HL-60 (cell line): ENCODE measurements around the gene KCNK16.

Experiments used
- DNase-seq, 2 experiments: peaks; one replicate each; pipeline ENCODE4 v3.0.0-alpha.2; 2010 to 2020; ENCODE audit warnings: low read depth in 1 of 2, low spot score in 1 of 2
- H3K27ac ChIP-seq: fragments of 250-450 bp; sonication (Bioruptor Pico); replicated peaks from 2 replicates; pipeline ENCODE4 v1.5.1; 2020; ENCODE audit warnings: mild to moderate bottlenecking, moderate library complexity
- H3K27me3 ChIP-seq: fragments of 250-450 bp; sonication (Bioruptor Pico); 2 replicates; pipeline ENCODE4 v1.5.1; 2021; ENCODE audit warnings: mild to moderate bottlenecking, moderate library complexity; ENCODE audit not compliant: insufficient read depth, poor library complexity, severe bottlenecking
- H3K4me3 ChIP-seq: replicated peaks from 2 replicates; pipeline ENCODE4 v1.5.1; 2011; ENCODE audit warnings: mild to moderate bottlenecking, control low read depth, low read length; ENCODE audit not compliant: insufficient read depth
- GABPA ChIP-seq: IDR thresholded peaks from 2 replicates; pipeline ENCODE4 v1.6.1; 2012; ENCODE audit warnings: low read depth
- POLR2AphosphoS5 ChIP-seq: IDR thresholded peaks from 2 replicates; pipeline ENCODE4 v1.6.1; 2012; ENCODE audit warnings: low read depth
- SPI1 ChIP-seq: IDR thresholded peaks from 2 replicates; pipeline ENCODE4 v1.6.1; 2012; ENCODE audit warnings: low read depth, mild to moderate bottlenecking, borderline replicate concordance
- TF ChIP-seq, protein P1 (sequence below): IDR thresholded peaks from one replicate; pipeline ENCODE4 v1.5.1; 2011; ENCODE audit warnings: low read length, control low read depth, inconsistent platforms; ENCODE audit not compliant: insufficient read depth
- TF ChIP-seq, protein P2 (sequence below): IDR thresholded peaks from 2 replicates; pipeline ENCODE4 v1.6.1; 2012; ENCODE audit warnings: low read depth; ENCODE audit not compliant: insufficient replicate concordance

KCNK16 gene

DNA sequence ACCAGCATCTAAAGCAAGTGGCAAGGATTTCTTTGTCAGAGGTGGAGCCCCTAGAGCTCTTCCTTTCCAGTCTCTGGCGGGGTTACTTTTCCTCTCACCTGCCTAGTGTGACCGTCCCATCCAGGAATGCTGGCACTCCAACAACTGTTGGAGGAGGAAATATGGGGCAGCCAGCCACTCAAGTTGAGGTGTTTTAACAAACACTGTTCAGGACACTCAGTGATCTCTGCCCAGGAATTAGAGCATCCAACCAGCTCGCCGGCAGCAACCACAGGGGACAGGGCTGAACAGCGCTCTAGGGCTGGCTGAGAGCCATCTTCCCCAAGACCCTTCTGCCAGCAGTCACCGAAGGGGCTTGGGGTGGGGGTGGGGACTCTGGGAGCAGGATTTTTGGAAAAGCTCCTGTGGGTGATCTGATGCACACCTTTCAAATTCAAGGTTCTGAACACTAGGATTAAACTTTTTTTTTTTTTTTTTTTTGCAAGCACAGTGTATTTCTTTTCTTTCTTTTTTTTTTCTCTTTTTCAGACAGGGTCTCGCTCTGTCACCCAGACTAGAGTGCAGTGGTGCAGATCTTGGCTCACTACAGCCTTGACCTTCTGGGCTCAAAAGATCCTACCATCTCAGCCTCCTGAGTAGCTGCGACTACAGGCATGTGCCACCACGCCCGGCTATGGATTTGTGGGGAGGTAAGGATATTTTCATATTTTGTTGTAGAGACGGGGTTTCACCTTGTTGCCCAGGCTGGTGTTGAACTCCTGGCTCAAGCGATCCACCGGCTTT lies 28.4 kb upstream of the KCNK16 start:
- no peak overlapping the region for H3K4me3 ChIP-seq
- DNase-seq: no peak
- no peaks in the 10 kb centered on the region for H3K27me3 ChIP-seq
- TF ChIP-seq POLR2AphosphoS5 (no peak), GABPA (no peak), SPI1 (no peak)
- TF ChIP-seq, protein P1, sequence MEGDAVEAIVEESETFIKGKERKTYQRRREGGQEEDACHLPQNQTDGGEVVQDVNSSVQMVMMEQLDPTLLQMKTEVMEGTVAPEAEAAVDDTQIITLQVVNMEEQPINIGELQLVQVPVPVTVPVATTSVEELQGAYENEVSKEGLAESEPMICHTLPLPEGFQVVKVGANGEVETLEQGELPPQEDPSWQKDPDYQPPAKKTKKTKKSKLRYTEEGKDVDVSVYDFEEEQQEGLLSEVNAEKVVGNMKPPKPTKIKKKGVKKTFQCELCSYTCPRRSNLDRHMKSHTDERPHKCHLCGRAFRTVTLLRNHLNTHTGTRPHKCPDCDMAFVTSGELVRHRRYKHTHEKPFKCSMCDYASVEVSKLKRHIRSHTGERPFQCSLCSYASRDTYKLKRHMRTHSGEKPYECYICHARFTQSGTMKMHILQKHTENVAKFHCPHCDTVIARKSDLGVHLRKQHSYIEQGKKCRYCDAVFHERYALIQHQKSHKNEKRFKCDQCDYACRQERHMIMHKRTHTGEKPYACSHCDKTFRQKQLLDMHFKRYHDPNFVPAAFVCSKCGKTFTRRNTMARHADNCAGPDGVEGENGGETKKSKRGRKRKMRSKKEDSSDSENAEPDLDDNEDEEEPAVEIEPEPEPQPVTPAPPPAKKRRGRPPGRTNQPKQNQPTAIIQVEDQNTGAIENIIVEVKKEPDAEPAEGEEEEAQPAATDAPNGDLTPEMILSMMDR: no peak
- TF ChIP-seq, protein P2, sequence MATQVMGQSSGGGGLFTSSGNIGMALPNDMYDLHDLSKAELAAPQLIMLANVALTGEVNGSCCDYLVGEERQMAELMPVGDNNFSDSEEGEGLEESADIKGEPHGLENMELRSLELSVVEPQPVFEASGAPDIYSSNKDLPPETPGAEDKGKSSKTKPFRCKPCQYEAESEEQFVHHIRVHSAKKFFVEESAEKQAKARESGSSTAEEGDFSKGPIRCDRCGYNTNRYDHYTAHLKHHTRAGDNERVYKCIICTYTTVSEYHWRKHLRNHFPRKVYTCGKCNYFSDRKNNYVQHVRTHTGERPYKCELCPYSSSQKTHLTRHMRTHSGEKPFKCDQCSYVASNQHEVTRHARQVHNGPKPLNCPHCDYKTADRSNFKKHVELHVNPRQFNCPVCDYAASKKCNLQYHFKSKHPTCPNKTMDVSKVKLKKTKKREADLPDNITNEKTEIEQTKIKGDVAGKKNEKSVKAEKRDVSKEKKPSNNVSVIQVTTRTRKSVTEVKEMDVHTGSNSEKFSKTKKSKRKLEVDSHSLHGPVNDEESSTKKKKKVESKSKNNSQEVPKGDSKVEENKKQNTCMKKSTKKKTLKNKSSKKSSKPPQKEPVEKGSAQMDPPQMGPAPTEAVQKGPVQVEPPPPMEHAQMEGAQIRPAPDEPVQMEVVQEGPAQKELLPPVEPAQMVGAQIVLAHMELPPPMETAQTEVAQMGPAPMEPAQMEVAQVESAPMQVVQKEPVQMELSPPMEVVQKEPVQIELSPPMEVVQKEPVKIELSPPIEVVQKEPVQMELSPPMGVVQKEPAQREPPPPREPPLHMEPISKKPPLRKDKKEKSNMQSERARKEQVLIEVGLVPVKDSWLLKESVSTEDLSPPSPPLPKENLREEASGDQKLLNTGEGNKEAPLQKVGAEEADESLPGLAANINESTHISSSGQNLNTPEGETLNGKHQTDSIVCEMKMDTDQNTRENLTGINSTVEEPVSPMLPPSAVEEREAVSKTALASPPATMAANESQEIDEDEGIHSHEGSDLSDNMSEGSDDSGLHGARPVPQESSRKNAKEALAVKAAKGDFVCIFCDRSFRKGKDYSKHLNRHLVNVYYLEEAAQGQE: no peak
- no peak overlapping the region for H3K27ac ChIP-seq

DNA sequence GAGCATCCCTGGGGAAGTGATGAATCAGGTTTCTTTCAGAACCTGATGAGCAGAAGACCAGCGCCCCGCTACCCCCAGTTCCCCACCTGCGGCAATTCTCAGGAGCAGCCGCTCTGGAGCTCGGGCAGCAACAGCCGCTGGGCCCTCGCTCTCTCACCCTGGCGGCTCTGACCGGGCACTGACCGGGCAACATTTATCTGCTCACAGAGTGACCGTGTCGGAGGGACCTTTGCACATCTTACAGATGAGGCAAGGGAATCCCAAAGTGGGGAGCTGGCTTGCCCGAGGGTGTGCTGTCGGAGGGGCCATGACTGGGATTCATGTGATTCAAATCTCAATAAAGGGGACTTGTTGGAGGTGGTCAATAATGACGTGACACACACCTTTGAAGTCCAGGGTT lies 26.2 kb upstream of the KCNK16 start:
- no peak overlapping the region for H3K4me3 ChIP-seq
- TF ChIP-seq POLR2AphosphoS5 (no peak), SPI1 (no peak), GABPA (no peak)
- TF ChIP-seq, protein P2: no peak
- TF ChIP-seq, protein P1: no peak

GRCh38 chr6:39347906-39348585 lies 25.5 kb upstream of the KCNK16 start:
- TF ChIP-seq, protein P2: no peak
- TF ChIP-seq, protein P1: peak; percentile 87
- no peak overlapping the region for H3K4me3 ChIP-seq
- peak in 1 of 2 experiments; percentile 60 for DNase-seq
- H3K27ac ChIP-seq: no peak overlapping the region
- H3K27me3 ChIP-seq: no peaks in the 10 kb centered on the region

More for the DNA sequence above, 26.2 kb upstream of the KCNK16 start:
- H3K27ac ChIP-seq: no peak overlapping the region
- H3K27me3 ChIP-seq: no peaks in the 10 kb centered on the region
- DNase-seq: no peak
